GM21576 (cell line): ENCODE measurements around the gene GALNT10.
"Not testable (repeated sequence)": the region's sequence is repeated elsewhere in the genome, so short reads cannot be mapped to it uniquely, and the experiment has no call there.

Experiments
- ATAC-seq: cut with Tn5 transposase; IDR thresholded peaks from one replicate; pipeline ENCODE4 v1.9.1; 2021; ENCODE audit warnings: mild to moderate bottlenecking, moderate library complexity; ENCODE audit not compliant: unreplicated experiment

Gene GALNT10

DNA sequence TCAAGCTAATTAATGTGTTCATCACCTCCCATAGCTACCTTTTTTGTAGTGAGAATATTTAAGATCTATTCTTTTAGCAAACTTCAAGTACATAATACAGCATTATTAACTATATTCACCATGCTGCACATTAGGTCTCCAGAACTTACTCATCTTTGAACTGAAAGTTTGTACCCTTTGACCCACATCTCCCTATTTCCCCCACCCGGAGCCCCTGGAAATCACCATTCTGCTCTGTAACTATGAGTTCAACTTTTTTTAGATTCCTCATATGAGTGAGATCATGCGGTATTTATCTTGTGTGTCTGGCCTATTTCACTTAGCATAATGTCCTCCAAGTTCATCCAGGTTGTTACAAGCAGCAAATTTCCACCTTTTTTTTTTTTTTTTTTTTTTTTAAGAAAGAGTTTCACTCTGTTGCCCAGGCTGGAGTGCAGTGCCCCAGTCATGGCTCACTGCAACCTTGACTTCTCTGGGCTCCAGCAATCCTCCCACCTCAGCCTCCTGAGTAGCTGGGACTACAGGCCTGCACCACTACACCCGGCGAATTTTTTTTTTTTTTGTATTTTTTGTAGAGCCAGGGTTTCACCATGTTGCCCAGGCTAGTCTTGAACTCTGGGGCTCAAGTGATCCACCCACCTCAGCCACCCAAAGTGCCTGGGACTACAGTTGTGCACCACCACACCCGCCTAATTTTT, 154.9 kb downstream of the GALNT10 start:
- ATAC-seq, result peak; percentile 77

- ATAC-seq, result no peak
Observed at GRCh38 chr5:154346427-154346826, 155.9 kb downstream of the GALNT10 start.

GRCh38 chr5:154349626-154350264, 159.2 kb downstream of the GALNT10 start:
- no peak for ATAC-seq

- ATAC-seq, result no peak
Observed at GRCh38 chr5:154351141-154351540, 160.6 kb downstream of the GALNT10 start.

GRCh38 chr5:154351566-154351965, 161.0 kb downstream of the GALNT10 start:
- no peak for ATAC-seq

GRCh38 chr5:154352960-154353548, 162.5 kb downstream of the GALNT10 start:
- no peak for ATAC-seq

GRCh38 chr5:154355129-154355611, 164.6 kb downstream of the GALNT10 start:
- no peak for ATAC-seq

GRCh38 chr5:154356020-154356655, 165.6 kb downstream of the GALNT10 start:
- ATAC-seq, result no peak

DNA sequence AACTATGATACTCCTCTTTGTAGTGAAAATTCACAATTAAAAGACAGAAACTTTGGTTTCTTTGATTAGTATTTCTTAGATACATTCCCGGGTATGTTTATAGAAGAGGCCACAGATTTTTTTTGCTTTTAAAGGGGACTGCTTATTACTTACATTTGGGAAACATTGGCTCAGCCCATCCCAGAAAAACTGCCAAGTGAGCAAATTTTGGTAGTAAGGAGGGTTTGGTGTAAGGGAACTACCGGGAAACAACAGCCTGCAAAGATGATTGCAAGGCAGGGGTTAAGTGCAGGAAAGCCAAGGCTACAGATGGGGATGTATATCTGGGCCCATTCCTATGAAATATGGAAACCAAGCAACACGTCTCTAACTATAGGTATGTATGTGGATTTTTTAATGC, 166.4 kb downstream of the GALNT10 start:
- no peak for ATAC-seq

- ATAC-seq, result no peak
Observed at GRCh38 chr5:154358516-154359220, 168.1 kb downstream of the GALNT10 start.

GRCh38 chr5:154359221-154359573, 168.7 kb downstream of the GALNT10 start:
- ATAC-seq, result no peak

GRCh38 chr5:154360241-154360640, 169.7 kb downstream of the GALNT10 start:
- ATAC-seq, result not testable (repeated sequence)

GRCh38 chr5:154363411-154363810, 172.9 kb downstream of the GALNT10 start:
- no peak for ATAC-seq

DNA sequence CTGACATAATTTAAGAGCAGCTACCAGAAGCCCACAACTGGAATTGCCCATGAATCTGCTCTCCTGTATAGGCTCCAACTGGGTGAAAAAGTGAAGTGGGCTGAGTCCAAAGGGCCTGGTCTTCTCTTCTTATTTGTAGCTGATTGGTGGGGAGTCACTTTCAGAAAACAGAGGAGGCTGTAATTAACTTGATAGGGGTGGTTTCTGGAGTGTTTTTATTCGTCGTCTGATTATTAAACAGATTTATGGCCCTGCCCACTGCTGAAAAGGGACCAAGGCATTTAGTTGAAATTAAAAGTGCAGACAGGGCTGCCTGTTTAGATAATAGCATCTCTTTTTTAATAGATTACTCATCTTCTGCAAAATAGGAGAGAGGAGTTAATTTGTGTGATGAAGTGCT, 174.2 kb downstream of the GALNT10 start:
- ATAC-seq, result no peak

DNA sequence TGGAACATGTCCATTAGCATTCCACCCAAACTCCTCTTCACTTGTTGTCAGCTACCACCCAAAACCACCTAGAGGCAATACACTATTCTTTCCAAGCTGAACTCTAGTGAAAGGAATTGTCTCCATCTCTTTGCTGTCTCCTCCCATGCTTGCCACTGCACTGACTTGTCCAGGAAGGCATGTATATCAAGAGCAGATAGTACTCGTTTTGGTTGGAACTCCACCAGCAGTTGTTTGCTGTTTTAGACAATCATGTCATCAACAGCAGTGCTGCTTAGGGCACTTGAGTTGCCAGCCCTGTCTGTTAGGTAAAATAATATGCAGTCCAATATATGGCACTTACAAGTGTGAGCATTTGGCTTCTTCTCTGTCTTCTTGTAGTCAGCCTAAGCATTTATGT, 175.3 kb downstream of the GALNT10 start:
- no peak for ATAC-seq

- no peak for ATAC-seq
Observed at GRCh38 chr5:154366353-154366752, 175.8 kb downstream of the GALNT10 start.

- ATAC-seq, result no peak
Observed at GRCh38 chr5:154367101-154367500, 176.6 kb downstream of the GALNT10 start.

DNA sequence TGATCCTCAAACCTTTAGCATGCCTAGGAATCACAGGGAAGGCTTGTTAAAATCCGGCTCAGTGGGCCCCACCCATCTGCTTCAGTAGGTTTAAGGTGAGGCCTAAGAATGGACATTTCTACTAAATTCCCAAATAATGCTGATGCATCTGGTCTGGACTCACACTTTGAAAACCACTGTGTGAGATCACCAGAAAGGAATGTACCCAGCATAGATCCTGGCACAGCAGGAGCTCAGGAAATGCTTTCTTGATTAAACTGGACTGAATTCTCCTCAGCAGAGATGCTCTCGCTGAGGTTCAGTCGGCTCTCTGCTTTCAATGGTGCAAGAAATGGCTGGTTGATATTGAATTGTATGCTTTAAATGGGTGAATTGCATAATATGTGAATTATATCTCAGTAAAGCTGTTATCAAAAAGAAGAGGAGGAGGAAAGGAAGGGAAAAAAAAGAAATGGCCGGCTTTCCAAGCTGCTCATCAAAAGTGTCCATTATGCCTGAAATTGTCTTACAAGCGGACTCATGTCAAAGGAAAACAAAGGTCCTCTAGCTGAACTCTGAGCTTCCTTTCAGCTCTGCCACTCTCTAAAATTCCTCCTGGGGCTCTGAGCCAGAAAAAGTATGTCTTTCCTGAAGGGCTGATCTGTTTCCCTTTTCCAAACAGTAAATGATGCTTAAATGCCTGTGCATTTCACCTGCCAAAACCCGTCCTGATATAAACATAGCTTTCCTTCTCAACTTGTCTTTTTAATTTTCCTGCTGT, 177.7 kb downstream of the GALNT10 start:
- no peak for ATAC-seq

GRCh38 chr5:154369682-154370081, 179.1 kb downstream of the GALNT10 start:
- ATAC-seq, result no peak

DNA sequence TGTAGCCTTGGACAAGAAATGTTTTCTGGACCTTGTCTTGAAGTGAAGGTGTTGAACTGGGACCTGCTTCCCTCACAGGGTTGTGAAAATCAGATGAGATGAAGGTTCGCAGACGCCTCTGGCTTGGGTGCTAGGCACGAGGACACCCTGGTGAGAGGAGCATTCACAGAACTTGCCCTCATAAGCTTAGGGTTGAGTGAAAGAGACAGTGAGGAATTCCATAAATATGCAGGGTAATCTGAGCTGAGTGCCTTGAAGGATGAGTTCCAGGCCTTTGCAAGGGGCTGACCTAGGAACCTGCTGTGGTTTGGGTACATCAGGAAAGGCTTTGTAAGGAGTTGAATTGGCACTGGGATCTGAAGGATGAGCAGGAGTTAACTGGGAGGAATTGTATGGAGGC, 179.6 kb downstream of the GALNT10 start:
- ATAC-seq, result no peak
